Measurements from ENCODE around the gene PRKCQ.

DNA sequence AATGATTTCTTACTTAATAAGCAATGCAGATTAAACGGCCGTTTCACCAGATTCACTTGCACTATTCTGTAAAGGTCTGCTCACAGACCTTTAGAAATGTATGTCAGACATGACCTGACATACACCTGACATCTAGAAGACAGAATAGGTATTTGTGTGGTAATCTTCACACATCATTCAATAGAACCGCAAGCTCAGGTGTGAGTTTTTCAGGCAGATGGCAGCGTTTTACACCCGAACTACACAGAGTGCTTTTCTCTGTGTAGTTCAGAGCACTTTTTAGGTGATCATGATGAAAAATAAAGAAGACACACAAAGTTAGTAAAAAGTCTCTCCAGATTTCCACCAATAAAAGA is 63.2 kb downstream of the PRKCQ start:
- TF ChIP-seq, protein P1, sequence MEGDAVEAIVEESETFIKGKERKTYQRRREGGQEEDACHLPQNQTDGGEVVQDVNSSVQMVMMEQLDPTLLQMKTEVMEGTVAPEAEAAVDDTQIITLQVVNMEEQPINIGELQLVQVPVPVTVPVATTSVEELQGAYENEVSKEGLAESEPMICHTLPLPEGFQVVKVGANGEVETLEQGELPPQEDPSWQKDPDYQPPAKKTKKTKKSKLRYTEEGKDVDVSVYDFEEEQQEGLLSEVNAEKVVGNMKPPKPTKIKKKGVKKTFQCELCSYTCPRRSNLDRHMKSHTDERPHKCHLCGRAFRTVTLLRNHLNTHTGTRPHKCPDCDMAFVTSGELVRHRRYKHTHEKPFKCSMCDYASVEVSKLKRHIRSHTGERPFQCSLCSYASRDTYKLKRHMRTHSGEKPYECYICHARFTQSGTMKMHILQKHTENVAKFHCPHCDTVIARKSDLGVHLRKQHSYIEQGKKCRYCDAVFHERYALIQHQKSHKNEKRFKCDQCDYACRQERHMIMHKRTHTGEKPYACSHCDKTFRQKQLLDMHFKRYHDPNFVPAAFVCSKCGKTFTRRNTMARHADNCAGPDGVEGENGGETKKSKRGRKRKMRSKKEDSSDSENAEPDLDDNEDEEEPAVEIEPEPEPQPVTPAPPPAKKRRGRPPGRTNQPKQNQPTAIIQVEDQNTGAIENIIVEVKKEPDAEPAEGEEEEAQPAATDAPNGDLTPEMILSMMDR (IDR thresholded peaks at IDR 0.05; ENCODE audit: insufficient read depth, low read length): no peak
- no peak for TF ChIP-seq GABPA (IDR thresholded peaks at IDR 0.05; ENCODE audit: low read depth)
- no peak for TF ChIP-seq POLR2AphosphoS5 (IDR thresholded peaks at IDR 0.05; ENCODE audit: low read depth)
- no peak for TF ChIP-seq SPI1 (IDR thresholded peaks at IDR 0.05; ENCODE audit: borderline replicate concordance, low read depth)

All from HL-60 (cell line).